Ecto neural progenitor cell (in vitro differentiated cells): ENCODE results near the gene STAG1.
"Not testable (repeated sequence)": the region's sequence is repeated elsewhere in the genome, so short reads cannot be mapped to it uniquely, and the experiment has no call there.

Experiments
- DNase-seq: peaks from one replicate; pipeline ENCODE4 v3.0.0-alpha.2; 2018; ENCODE audit warnings: low spot score

STAG1 gene

DNA sequence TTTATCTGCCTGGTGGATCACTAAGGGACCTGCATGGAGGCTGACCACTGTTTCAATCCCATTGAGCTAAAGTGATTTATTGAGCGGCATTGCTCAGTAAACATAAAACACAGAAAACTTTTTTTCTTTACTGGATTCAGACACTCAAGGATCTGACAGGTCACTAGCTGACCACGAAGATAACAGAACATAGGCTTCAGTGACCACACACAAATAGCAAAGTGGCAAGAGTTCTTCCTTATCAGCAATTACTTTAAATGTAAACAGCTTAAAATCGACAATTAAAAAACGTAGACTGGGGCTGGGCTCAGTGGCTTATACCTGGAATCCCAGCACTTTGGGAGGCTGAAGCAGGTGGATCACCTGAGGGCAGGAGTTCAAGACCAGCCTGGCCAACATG, 48.7 kb downstream of the STAG1 start:
- no peak for DNase-seq

DNA sequence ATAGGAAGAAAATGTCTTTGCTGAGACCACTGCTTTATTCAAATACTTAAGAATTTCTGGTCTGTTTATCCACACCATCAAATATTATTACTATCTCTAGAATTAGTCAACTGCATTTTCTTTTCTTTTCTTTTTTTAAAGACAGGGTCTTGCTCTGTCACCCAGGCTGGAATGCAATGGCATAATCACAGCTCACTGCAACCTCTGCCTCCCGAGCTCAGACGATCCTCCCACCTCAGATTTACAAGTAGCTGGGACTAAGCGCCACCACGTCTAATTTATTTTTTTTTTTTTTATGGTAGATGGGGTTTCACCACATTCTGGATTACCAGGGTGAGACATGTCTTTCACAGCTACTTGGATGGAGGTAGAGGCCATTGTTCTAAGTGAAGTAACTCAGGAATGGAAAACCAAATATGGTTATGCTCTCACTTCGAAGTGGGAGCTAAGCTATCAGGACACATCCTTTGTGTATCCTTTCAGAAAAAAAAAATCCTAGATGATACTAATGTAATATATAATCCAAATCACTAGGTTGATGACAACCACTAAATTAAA, 52.8 kb downstream of the STAG1 start:
- DNase-seq: no peak

DNA sequence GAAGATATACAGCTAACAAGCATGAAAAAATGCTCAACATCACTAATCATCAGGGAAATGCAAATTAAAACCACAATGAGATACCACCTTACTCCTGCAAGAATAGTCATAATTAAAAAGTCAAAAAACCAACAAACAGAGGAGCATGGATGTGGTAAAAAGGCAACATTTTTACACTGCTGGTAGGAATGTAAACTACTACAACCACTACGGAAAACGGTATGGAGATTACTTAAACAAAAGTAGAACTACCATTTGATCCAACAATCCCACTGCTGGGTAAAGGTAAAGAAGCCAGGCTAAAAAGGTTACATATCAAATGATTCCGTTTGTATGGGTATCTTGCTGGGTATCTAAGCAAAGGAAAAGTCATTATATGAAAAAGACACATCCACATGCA, 53.8 kb downstream of the STAG1 start:
- DNase-seq: no peak

DNA sequence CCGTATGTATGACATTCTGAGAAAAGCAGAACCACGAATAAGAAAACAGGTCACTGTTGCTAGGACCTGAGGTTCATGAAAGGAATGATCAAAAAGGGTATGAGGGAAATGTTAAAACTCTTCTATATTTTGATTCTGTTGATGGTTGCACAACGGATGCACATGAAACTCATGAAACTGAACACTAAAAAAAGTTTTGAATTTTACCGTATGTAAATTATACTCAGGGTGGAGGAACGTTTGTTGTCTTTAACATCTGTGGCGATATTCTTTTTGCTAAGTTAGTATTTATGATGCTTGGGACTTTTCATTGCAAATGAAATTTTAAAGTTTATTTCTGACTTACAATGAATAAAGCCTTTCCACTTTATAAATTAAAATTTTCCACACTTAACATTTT, 55.4 kb downstream of the STAG1 start:
- no peak for DNase-seq

GRCh38 chr3:136694321-136694720, 57.9 kb downstream of the STAG1 start:
- DNase-seq: no peak

GRCh38 chr3:136690599-136690998, 61.6 kb downstream of the STAG1 start:
- no peak for DNase-seq

GRCh38 chr3:136685882-136686281, 66.3 kb downstream of the STAG1 start:
- DNase-seq: no peak

- no peak for DNase-seq
Measured at GRCh38 chr3:136682740-136683312, 69.4 kb downstream of the STAG1 start.

DNA sequence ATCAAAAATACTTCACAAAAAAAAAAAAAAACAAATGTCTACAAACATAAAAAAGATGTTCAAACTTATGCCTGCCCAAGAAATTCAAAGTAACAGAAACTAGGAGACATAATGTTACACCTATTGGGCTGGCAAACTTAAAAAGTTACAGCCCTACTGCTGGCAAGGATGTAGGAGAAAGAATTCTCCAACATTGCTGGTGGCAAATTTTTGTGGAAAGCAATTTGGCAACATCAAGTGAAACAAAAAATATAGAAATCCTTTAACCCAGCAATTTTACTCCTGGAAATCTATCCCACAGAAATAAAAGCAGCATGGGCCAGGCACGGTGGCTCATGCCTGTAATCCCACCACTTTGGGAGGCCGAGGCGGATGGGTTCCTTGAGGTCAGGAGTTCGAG, 73.2 kb downstream of the STAG1 start:
- DNase-seq: no peak

GRCh38 chr3:136676009-136676408, 76.2 kb downstream of the STAG1 start:
- DNase-seq: no peak

DNA sequence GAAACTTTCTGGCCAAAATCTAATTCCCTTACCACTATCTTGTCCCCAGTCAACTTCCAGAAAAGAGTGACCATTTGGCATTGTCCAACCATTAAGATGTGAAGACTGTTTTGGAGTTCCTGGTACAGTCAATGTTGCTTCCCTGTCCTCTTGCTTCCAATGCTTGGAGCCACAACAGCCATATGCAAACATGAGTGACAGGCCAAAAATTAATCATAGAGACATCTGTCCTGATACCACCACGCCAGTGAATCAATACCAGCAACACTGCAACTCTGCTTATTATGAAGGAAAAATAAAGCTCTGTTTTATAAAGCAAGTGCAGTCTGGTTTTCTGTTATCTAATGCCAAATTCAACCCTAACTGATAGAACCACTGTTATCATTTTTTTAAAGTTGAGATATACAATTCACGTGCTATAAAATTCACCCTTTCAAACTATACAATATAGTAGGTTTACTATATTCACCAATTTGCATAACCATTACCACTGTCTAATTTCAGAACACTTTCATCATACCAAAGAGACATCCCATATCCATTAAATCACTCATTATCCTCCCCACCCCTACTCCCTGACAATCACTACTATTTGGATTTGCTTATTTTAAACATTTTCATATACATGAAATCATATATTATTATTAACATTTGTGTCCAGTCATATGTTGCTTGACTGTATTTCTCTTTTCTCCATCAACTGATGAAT, 76.9 kb downstream of the STAG1 start:
- no peak for DNase-seq

GRCh38 chr3:136672457-136672856, 79.7 kb downstream of the STAG1 start:
- DNase-seq: no peak

GRCh38 chr3:136671921-136672320, 80.3 kb downstream of the STAG1 start:
- no peak for DNase-seq

- DNase-seq: no peak
Measured at GRCh38 chr3:136670166-136670565, 82.0 kb downstream of the STAG1 start.

GRCh38 chr3:136667081-136667480, 85.1 kb downstream of the STAG1 start:
- DNase-seq: no peak

- DNase-seq: not testable (repeated sequence)
Measured at GRCh38 chr3:136666301-136666700, 85.9 kb downstream of the STAG1 start.

GRCh38 chr3:136664771-136665170, 87.4 kb downstream of the STAG1 start:
- DNase-seq: no peak

GRCh38 chr3:136661282-136661681, 90.9 kb downstream of the STAG1 start:
- no peak for DNase-seq

DNA sequence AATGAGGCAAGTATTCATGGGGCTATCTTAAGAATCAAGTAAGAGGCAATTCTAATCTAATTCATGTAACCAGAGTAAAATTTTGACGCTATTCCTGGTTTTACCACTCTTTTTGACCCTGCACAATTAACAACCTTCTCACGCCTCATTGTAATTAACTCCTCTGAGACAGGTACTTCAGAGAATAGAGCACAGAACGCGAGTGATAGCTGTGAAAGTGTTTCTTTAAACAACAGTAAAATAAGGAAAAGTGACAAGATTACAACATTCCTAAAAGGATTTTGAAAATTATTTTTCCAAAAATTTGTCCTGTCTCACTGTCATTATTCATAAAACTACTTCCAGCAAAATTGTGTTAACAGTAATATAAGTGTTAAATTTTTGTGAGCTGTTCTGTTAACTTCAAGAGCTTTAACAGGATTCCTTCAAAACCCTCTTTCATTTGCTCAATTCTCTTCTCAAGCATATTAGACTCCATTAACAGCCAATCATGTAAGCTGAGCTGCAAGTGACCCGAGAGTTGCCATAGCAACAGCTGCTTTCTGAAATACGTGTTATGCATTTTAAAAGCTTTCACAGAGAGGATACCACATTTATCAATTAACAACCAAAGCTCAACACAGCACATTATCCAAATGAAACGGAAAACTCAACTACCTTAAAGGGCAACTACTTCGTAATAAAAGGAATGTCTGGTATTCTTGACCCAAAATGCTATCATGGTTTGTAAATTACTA, 93.1 kb downstream of the STAG1 start:
- DNase-seq: no peak

DNA sequence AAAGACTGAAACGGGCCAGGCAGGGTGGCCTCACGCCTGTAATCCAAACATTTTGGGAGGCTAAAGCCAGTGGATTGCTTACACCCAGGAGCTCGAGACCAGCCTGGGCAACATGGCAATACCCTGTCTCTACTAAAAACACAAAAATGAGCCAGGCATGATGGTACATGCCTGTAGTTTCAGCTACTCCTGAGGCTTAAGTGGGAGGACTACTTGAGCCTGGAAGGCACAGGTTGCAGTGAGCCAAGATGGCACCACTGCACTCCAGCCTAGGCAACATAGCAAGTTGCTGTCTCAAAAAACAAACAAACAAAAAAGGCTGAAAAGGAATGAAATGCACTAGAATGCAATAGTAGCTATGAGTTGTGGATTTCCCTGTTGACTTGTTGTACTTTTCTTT, 94.7 kb downstream of the STAG1 start:
- no peak for DNase-seq

DNA sequence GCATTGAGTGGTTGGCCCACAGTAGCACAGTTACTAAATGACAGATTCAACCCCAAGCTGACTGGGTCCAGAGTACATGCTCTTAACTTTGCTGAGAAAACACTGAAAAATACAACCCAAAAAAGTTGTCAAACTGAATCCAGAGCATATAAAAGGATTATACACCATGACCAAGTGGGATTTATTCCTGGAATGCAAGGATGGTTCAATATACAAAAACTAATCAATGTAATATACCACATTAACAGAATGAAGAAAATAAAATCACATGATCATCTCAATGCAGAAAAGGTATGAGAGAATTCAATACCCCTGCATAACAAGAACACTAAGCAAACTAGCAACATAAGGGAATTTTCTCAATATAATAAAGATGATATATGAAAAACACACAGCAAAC, 98.5 kb downstream of the STAG1 start:
- no peak for DNase-seq

DNA sequence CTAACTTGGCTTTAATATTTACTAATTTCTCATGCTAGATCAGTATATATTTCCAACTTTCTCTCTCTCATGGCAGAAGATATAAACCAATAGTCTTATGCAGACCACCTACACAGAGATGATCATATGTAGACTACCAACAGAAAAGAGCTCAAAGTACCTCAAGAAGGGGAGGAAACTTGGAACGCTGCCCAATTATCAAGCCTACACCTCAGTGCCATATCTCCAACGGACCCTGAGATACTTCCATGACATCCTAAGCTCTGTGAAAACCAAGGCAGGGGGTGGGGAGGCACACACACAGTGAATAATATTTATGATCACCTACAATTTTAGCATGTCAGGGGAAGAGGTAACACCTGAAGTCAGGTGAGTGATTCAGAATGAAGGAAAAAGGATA, 100.6 kb downstream of the STAG1 start:
- no peak for DNase-seq

DNA sequence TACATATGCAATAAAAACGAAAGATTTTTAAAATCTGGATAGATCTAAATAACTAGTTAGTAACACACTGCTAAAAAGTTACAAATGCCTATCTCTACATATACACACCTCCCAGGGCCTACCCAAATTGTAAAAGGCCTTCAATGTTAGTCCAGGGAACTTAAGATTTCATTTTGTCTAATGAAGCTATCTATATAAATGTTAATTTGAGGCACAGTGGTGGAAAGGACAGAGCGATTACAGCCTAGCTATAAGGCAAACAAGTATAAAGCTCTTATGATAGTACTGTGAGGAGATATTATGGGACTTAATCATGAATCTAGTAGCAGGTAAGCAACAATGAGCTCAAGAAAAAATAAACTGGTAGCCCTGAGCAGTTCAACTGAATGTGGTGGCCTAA, 101.7 kb downstream of the STAG1 start:
- DNase-seq: no peak
